Measurements from ENCODE around the gene GJB6.

GJB6 gene

DNA sequence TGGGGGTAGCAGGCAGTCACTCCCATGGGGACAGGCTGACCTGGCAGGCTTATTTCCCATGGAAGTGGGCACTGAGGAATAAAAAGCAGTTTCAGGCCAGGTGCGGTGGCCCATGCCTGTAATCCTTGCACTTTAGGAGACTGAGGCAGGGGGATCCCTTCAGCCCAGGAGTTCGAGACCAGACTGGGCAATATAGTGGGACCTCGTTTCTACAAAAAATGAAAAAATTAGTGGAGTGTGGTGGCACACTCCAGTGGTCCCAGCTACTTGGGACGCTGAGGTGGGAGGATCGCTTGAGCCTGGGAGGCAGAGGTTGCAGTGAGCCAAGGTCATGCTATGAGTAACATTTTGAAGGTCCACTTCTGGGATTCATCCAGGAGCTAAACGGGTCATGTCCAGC, 45.3 kb downstream of the GJB6 start:
- DNase-seq (ENCODE audit: low spot score): no peak

- DNase-seq (ENCODE audit: low spot score): peak; percentile 22
Observed at GRCh38 chr13:20185366-20186056, 46.6 kb downstream of the GJB6 start.

DNA sequence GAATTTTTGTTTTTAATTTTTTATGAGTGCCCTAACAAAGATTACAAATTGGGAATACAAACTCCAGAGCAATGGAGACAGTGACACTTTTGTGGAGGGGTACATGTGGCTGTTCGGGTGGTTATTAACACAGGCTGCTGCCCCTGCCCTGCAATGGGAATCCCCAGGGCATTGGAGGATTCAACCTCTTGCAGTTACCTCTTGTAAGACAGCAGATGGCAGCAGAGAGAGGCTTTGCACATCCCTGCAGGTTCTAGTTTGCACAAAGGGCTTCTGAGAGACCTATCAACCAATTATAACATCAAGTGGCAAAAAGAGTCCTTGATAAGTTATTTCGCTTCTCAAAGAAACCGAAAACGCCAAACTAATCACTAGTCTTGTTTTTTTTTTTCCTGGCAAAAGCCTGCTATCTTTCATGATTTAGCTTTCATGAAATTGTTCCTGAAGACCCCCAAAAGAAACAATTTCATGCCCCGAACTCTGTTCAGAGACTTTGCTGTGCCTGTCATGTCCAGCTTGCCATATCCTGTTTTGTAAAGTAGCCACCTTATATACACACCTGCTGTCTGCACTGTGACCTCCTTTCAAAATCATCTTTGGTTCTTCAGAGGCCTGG, 49.8 kb downstream of the GJB6 start:
- peak; percentile 86 for DNase-seq (ENCODE audit: low spot score)

DNA sequence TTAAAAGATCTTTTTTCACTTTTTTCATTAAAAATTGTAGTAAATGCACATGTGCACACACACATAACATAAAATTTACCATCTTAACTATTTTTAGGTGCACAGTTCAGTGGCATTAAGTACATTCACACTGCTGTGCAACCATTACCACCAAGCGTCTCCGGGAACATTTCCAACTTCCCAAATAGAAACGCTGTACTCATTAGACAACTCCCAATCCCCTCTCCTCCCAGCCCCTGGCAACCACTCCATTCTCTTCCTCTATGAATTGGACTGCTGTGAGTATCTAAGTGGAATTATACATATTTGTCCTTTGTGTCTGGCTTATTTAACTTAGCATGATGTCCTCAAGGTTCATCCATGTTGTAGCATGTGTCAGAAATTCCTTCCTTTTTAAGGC, 50.9 kb downstream of the GJB6 start:
- no peak for DNase-seq (ENCODE audit: low spot score)

GRCh38 chr13:20178156-20178555, 54.0 kb downstream of the GJB6 start:
- no peak for DNase-seq (ENCODE audit: low spot score)

- DNase-seq (ENCODE audit: low spot score): no peak
Observed at GRCh38 chr13:20177049-20177831, 54.9 kb downstream of the GJB6 start.

GRCh38 chr13:20175907-20176652, 56.0 kb downstream of the GJB6 start:
- DNase-seq (ENCODE audit: low spot score): no peak

- DNase-seq (ENCODE audit: low spot score): no peak
Observed at GRCh38 chr13:20175406-20175794, 56.7 kb downstream of the GJB6 start.

GRCh38 chr13:20174656-20175405, 57.3 kb downstream of the GJB6 start:
- DNase-seq (ENCODE audit: low spot score): peak; percentile 14

DNA sequence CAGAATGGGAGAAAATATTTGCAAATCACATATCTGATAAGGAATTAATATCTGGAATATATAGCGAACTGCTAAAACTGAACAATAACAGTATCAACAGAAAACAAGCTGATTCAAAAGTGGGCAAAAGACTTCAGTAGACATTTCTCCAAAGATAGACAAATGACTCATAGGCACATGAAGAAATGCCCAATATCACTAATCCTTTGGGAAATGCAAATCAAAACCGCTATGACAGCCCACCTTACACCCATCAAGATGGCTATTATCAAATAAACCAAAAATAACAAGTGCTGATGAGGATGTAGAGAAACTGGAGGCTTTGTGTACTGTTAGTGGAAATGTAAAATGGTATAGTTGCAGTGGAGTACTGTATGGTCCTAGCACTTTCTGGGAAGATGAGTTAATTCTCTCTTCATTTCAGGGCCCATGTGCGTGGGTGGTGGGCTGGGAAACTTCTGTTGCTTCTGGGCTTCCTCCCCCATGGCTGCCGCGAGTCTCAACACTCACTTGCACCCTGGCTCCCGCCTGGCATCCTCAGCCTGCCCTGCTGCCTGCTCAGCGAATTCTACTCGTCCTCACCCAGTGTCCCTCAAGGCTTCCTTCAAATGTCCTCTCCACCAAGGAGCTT, 58.9 kb downstream of the GJB6 start:
- no peak for DNase-seq (ENCODE audit: low spot score)

All from Ammon's horn (tissue), 1 donor.